GM12878 (cell line): ENCODE measurements around the gene CDHR5. TPM values are rescaled to one million over a fixed set of nuclear protein-coding genes. Genes with fewer than 3 reads are reported as not detected.

Source experiments
- ATAC-seq: fragments of 200-7000 bp; cut with Tn5 transposase; 3 replicates; pipeline ENCODE4 v1.9.1; 2020; ENCODE audit warnings: mild to moderate bottlenecking, moderate library complexity
- BruUV-seq: library from RNA; stranded (reverse); fragments of 400-500 nt; replicated peaks from 2 replicates; lab custom pipeline; 2021; lab: Mats Ljungman, UMichigan
- CTCF ChIA-PET: fragments of 300-600 bp; sonication (Branson Sonifier 250); formaldehyde crosslinking; extraction: SDS; loops from one replicate; lab custom pipeline; 2021; ENCODE audit warnings: inconsistent platforms; lab: Yijun Ruan, JAX
- POLR2A ChIA-PET: fragments of 350-600 bp; formaldehyde crosslinking; extraction: SDS; loops from one replicate; lab custom pipeline; 2021; ENCODE audit warnings: inconsistent platforms; lab: Charles Lee
- RAD21 ChIA-PET: fragments of 300-600 bp; sonication (Branson Sonifier 250); formaldehyde crosslinking; loops from one replicate; lab custom pipeline; 2023; ENCODE audit warnings: antibody characterized with exemption; ENCODE audit not compliant: unreplicated experiment; lab: Charles Lee
- SMC1A ChIA-PET: fragments of 300-600 bp; sonication (Branson Sonifier 250); formaldehyde crosslinking; loops from one replicate; lab custom pipeline; 2023; ENCODE audit not compliant: unreplicated experiment, uncharacterized antibody; lab: Charles Lee
- DNase-seq: peaks from one replicate; pipeline ENCODE4 v3.0.0-alpha.2; 2011; ENCODE audit warnings: low read depth, low spot score
- FAIRE-seq: peaks from 3 replicates; lab custom pipeline; 2011; peaks lifted over from hg19 to GRCh38; lab: Jason Lieb, UNC
- H2AFZ ChIP-seq: 2 replicates; pipeline ENCODE4 v1.6.0; 2011; ENCODE audit warnings: low read depth, low read length, control low read depth; ENCODE audit not compliant: control insufficient read depth
- H3K27ac ChIP-seq: 2 replicates; pipeline ENCODE4 v1.5.1; 2011; ENCODE audit warnings: control low read depth; ENCODE audit not compliant: control insufficient read depth, insufficient read depth
- H3K27me3 ChIP-seq, 2 experiments: replicated peaks in 1 of 2; 2 replicates each; pipeline versions ENCODE4 v1.6.0 to v1.6.1; 2011; ENCODE audit warnings: low read length in 1 of 2; ENCODE audit not compliant: control insufficient read depth in 2 of 2, insufficient read depth in 2 of 2
- H3K36me3 ChIP-seq, 2 experiments: 2 replicates each; pipeline ENCODE4 v1.5.1; 2011; ENCODE audit warnings: low read length in 1 of 2; ENCODE audit not compliant: control insufficient read depth in 2 of 2, insufficient read depth in 2 of 2
- H3K4me1 ChIP-seq: 2 replicates; pipeline ENCODE4 v1.6.1; 2011; ENCODE audit warnings: mild to moderate bottlenecking, low read length, moderate library complexity, mixed read lengths; ENCODE audit not compliant: control insufficient read depth, insufficient read depth
- H3K4me2 ChIP-seq: 2 replicates; pipeline ENCODE4 v1.6.0; 2011; ENCODE audit warnings: control low read depth; ENCODE audit not compliant: control insufficient read depth, insufficient read depth
- H3K4me3 ChIP-seq: fragments of 200-600 bp; sonication (generic); 2 replicates; pipeline ENCODE4 v1.5.1; 2016
- H3K79me2 ChIP-seq: 2 replicates; pipeline ENCODE4 v1.6.0; 2011; ENCODE audit warnings: low read length; ENCODE audit not compliant: control insufficient read depth, insufficient read depth
- H3K9ac ChIP-seq: 2 replicates; pipeline ENCODE4 v1.8.0; 2011; ENCODE audit warnings: low read length, control low read depth, mixed read lengths; ENCODE audit not compliant: control insufficient read depth, insufficient read depth
- H3K9me3 ChIP-seq: replicated peaks from 3 replicates; pipeline ENCODE4 v1.5.1; 2011; ENCODE audit warnings: mild to moderate bottlenecking, low read length; ENCODE audit not compliant: control insufficient read depth, insufficient read depth
- H4K20me1 ChIP-seq: 2 replicates; pipeline ENCODE4 v1.6.0; 2011; ENCODE audit not compliant: control insufficient read depth, insufficient read depth
- BACH1 ChIP-seq: fragments of 450-650 bp; IDR thresholded peaks from 2 replicates; pipeline ENCODE4 v1.6.1; 2017; ENCODE audit warnings: mild to moderate bottlenecking, borderline replicate concordance
- CREM ChIP-seq: IDR thresholded peaks from 2 replicates; pipeline ENCODE4 v1.6.1; 2014; ENCODE audit warnings: antibody characterized with exemption, low read depth
- ETV6 ChIP-seq, 2 experiments: fragments of 450-650 bp in 1 of 2; IDR thresholded peaks in 1 of 2; conservative IDR thresholded peaks in 1 of 2; 2 replicates each; pipeline ENCODE4 v1.6.1; 2014; ENCODE audit warnings: antibody characterized with exemption in 1 of 2, borderline replicate concordance in 1 of 2, low read depth in 1 of 2, mild to moderate bottlenecking in 1 of 2, moderate library complexity in 1 of 2
- GABPA ChIP-seq: IDR thresholded peaks from 2 replicates; pipeline ENCODE4 v1.6.1; 2014; ENCODE audit warnings: antibody characterized with exemption, low read depth, mild to moderate bottlenecking, inconsistent platforms
- MTA2 ChIP-seq: fragments of 450-650 bp; IDR thresholded peaks from 2 replicates; pipeline ENCODE4 v1.6.1; 2016; ENCODE audit warnings: low read depth, mild to moderate bottlenecking, moderate library complexity
- RAD21 ChIP-seq: IDR thresholded peaks from 2 replicates; pipeline ENCODE4 v1.6.1; 2011; ENCODE audit warnings: mild to moderate bottlenecking, low read depth, low read length, moderate library complexity; ENCODE audit not compliant: insufficient read depth
- RB1 ChIP-seq: fragments of 450-650 bp; formaldehyde crosslinking; IDR thresholded peaks from 2 replicates; pipeline ENCODE4 v1.6.1; 2017; ENCODE audit warnings: mild to moderate bottlenecking, borderline replicate concordance
- RCOR1 ChIP-seq: conservative IDR thresholded peaks from 2 replicates; pipeline ENCODE4 v1.6.1; 2012; ENCODE audit warnings: low read depth, low read length, improper control_type of control experiment
- RELA ChIP-seq: fragments of 450-650 bp; IDR thresholded peaks from 2 replicates; pipeline ENCODE4 v1.8.0; 2014; ENCODE audit warnings: borderline replicate concordance; ENCODE audit not compliant: partially characterized antibody
- TAF1 ChIP-seq: IDR thresholded peaks from 2 replicates; pipeline ENCODE4 v1.6.1; 2011; ENCODE audit warnings: mild to moderate bottlenecking, low read depth, low read length, borderline replicate concordance
- YY1 ChIP-seq: IDR thresholded peaks from 2 replicates; pipeline ENCODE4 v1.6.1; 2011; ENCODE audit warnings: low read depth, mild to moderate bottlenecking, low read length
- ZNF384 ChIP-seq: IDR thresholded peaks from 2 replicates; pipeline ENCODE4 v1.6.1; 2012; ENCODE audit warnings: low read depth, mild to moderate bottlenecking, low read length, improper control_type of control experiment, borderline replicate concordance
- ZSCAN29 ChIP-seq: fragments of 450-650 bp; IDR thresholded peaks from 2 replicates; pipeline ENCODE4 v1.6.1; 2017; ENCODE audit warnings: mild to moderate bottlenecking, moderate library complexity
- WGBS: methylation state at CpG from one replicate; pipeline ENCODE4 v1.1.6; 2016; ENCODE audit warnings: low lambda C conversion rate; ENCODE audit not compliant: insufficient replicate concordance, insufficient coverage; ENCODE audit errors: missing lambda C conversion rate; 5-methylcytosine and 5-hydroxymethylcytosine counted together
- in situ Hi-C: fragments of 300-500 bp; cut with MboI; formaldehyde crosslinking; loops from 9 replicates; pipeline ENCODE4 v1.14.3; 2018; ENCODE audit warnings: mixed read lengths
- intact Hi-C: fragments of 100-400 bp; cut with micrococcal nuclease; formaldehyde crosslinking; loops from one replicate; pipeline ENCODE4 v1.14.2; 2022; ENCODE audit not compliant: unreplicated experiment
- polyA plus RNA-seq, 11 experiments: library from polyadenylated mRNA; depleted of rRNA in 4 of 11; unstranded in 6 of 11; stranded (reverse) in 5 of 11; fragments of >200 nt; fragmentation: Nextera tagmentation in 4 of 11; fragmentation: Illumina TruSeq in 1 of 11; extraction: Ambion mirVana in 4 of 11; extraction: Trizol in 1 of 11; gene quantifications; 1 replicate in 1 of 11; 2 replicates in 10 of 11; pipeline versions ENCODE4 v1.2.1 to v1.2.3, GENCODE V29; 2011 to 2016; ENCODE audit warnings: inconsistent platforms in 2 of 11, missing spikeins in 2 of 11, low read depth in 1 of 11
- total RNA-seq, 4 experiments: library from RNA; depleted of rRNA in 3 of 4; stranded (reverse); fragments of >200 nt in 3 of 4; fragmentation: Illumina TruSeq in 1 of 4; extraction: Trizol in 1 of 4; gene quantifications; 2 replicates each; pipeline versions ENCODE4 v1.2.1 to v1.2.3, GENCODE V29; 2013 to 2021
- TF ChIP-seq, protein P1 (sequence below): IDR thresholded peaks from 2 replicates; pipeline ENCODE4 v1.6.1; 2011; ENCODE audit warnings: borderline replicate concordance, low read depth, mild to moderate bottlenecking, moderate library complexity, mixed read lengths, low read length; ENCODE audit not compliant: insufficient read depth; ENCODE audit errors: extremely low read length
- TF ChIP-seq, protein P2 (sequence below): IDR thresholded peaks from 2 replicates; pipeline ENCODE4 v1.6.1; 2012; ENCODE audit warnings: low read depth, low read length, improper control_type of control experiment

The CDHR5 gene
- total and polyA plus RNA-seq, 10 of the 15 experiments (the other 5 are each of a cell fraction or from before 2014, with no cell fraction given), result 0.06 TPM; not detected in 9

DNA sequence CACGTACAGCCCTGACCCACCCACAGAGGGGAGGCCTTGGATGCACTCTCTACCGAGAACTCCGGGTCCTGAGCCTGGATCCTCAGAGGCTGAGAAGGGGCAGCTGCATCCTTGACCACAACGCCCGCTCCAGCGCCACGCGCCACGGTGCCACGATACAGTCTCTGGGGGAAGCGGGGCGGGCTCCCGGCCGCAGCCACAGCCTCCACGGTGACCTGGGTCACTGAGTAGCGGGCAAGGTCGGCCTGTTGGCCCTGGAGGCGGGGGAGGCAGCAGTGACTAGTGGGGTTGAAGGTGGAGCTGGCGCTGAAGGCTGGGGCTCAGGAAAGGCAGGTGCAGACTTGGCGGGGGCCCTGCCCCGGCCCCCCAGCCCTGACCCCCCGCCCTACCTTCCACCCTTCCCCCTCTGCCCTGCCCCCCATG lies 5.1 kb downstream of the CDHR5 start (continued):
- TF ChIP-seq, protein P1, sequence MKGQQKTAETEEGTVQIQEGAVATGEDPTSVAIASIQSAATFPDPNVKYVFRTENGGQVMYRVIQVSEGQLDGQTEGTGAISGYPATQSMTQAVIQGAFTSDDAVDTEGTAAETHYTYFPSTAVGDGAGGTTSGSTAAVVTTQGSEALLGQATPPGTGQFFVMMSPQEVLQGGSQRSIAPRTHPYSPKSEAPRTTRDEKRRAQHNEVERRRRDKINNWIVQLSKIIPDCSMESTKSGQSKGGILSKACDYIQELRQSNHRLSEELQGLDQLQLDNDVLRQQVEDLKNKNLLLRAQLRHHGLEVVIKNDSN, result no peak
- no peak for TF ChIP-seq MTA2
- TF ChIP-seq ZNF384, result no peak
- TF ChIP-seq GABPA, result no peak
- TF ChIP-seq, all 136 proteins: peak for 0

DNA sequence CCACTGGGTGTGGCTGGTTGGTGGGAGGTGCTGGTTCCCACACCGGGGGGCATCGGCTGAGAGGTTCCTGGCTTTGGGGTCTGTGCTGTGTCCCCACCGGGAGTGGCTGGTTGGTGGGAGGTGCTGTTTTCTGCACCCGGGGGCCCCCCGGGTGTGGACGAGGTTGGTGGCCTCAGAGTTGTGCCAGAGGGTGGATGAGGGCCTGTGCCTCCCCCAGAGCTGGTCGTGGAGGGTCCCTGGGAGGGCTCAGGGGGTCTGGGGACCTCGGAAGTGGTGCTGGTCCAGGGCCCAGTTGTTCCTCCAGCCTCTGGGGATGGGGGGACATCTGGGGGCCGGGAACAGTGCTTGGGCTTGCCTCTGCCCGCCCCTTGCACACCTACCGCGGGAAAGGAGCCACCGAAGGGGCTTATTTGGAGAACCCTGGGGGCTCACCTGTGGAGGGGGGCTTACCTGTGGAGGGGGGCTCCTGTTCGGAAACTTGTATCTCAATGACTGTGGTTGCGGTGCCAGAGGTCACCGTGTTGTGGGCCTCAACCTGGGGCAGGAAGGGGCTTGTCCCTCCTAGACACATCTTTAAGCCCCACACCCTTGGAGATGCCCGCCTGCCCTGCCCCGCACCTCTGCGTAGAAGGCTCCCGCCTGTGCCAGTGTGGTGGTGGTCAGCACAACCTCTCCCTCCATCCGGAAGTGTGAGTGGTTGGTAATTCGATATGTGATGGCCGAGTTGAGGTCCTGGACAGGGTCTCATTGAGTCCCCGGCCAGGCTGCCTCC lies 5.7 kb downstream of the CDHR5 start:
- CTCF ChIA-PET, result no interaction called here
- Histone ChIP-seq H3K27ac (no peak overlapping the region), H3K79me2 (peaks cover 17% of the 10 kb centered on the region), H3K9me3 (no peaks in the 10 kb centered on the region)
- in situ Hi-C loops, result no loop called here
- TF ChIP-seq TAF1 (no peak), CREM (no peak), RAD21 (no peak), BACH1 (no peak), RB1 (no peak), YY1 (no peak), RELA (no peak), ETV6 (conservative IDR thresholded peaks at IDR 0.05 in 1 of 2, IDR thresholded peaks at IDR 0.05 in 1 of 2; ENCODE audit: borderline replicate concordance in 1 of 2, low read depth in 1 of 2) (no peak), RCOR1 (no peak), ZSCAN29 (no peak)
- TF ChIP-seq, protein P2, sequence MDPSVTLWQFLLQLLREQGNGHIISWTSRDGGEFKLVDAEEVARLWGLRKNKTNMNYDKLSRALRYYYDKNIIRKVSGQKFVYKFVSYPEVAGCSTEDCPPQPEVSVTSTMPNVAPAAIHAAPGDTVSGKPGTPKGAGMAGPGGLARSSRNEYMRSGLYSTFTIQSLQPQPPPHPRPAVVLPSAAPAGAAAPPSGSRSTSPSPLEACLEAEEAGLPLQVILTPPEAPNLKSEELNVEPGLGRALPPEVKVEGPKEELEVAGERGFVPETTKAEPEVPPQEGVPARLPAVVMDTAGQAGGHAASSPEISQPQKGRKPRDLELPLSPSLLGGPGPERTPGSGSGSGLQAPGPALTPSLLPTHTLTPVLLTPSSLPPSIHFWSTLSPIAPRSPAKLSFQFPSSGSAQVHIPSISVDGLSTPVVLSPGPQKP, result no peak
- TF ChIP-seq, all 136 proteins: peak for 0
- H3K4me1 ChIP-seq, result peaks cover 6% of the 10 kb centered on the region
- no peak overlapping the region for H2AFZ ChIP-seq
- ChIA-PET RAD21 (no interaction called here), SMC1A (no interaction called here), POLR2A (no interaction called here)
- no peak for FAIRE-seq
- no TSS peak for BruUV-seq
- H4K20me1 ChIP-seq, result no peaks in the 10 kb centered on the region
- 82% methylated on average over 24 of the region's 24 CpGs for WGBS
- H3K9ac ChIP-seq, result no peak overlapping the region
- H3K36me3 ChIP-seq, result peaks cover 0 to 2% of the 10 kb centered on the region in 2 experiments; a peak in 2 of 4 replicates
- H3K4me3 ChIP-seq, result no peak overlapping the region
- H3K27me3 ChIP-seq, result no peaks in the 10 kb centered on the region
- H3K4me2 ChIP-seq, result no peak overlapping the region
- intact Hi-C loops, result loop anchor here (5.0 kb wide), 1 partner anchor 103 kb away; no protein-coding TSS in a partner anchor
- no peak for ATAC-seq
- no peak for DNase-seq
